CD4-positive, alpha-beta T cell treated with Interleukin-10 for 1 hour (primary cell): ENCODE results near the gene CARD19.
A peak's percentile ranks its signal among the peaks of the same experiment; 100 is the strongest.
"Not testable (repeated sequence)": the region's sequence is repeated elsewhere in the genome, so short reads cannot be mapped to it uniquely, and the experiment has no call there.

Experiments used
- DNase-seq: peaks from one replicate; pipeline ENCODE4 v3.0.0-alpha.2; 2020

CARD19 gene

GRCh38 chr9:93107825-93108161 is 11.8 kb downstream of the CARD19 start:
- DNase-seq, result no peak

GRCh38 chr9:93108291-93109041 is 12.4 kb downstream of the CARD19 start:
- no peak for DNase-seq

- DNase-seq, result no peak
Measured at GRCh38 chr9:93110311-93110855, 14.4 kb downstream of the CARD19 start.

- no peak for DNase-seq
Measured at GRCh38 chr9:93111001-93111370, 15.0 kb downstream of the CARD19 start.

GRCh38 chr9:93111371-93112115 is 15.5 kb downstream of the CARD19 start:
- DNase-seq, result no peak

GRCh38 chr9:93112116-93112863 is 16.3 kb downstream of the CARD19 start:
- no peak for DNase-seq

- DNase-seq, result no peak
Measured at GRCh38 chr9:93112864-93113389, 16.9 kb downstream of the CARD19 start.

- DNase-seq, result no peak
Measured at GRCh38 chr9:93114169-93114983, 18.4 kb downstream of the CARD19 start.

- DNase-seq, result no peak
Measured at GRCh38 chr9:93114984-93115335, 18.9 kb downstream of the CARD19 start.

- DNase-seq, result no peak
Measured at GRCh38 chr9:93115486-93116071, 19.6 kb downstream of the CARD19 start.

GRCh38 chr9:93116072-93116961 is 20.3 kb downstream of the CARD19 start:
- DNase-seq, result no peak

GRCh38 chr9:93117521-93117920 is 21.5 kb downstream of the CARD19 start:
- not testable (repeated sequence) for DNase-seq

GRCh38 chr9:93117924-93118862 is 22.2 kb downstream of the CARD19 start:
- no peak for DNase-seq

GRCh38 chr9:93118863-93119702 is 23.1 kb downstream of the CARD19 start:
- DNase-seq, result no peak

GRCh38 chr9:93119703-93119952 is 23.6 kb downstream of the CARD19 start:
- DNase-seq, result no peak

GRCh38 chr9:93119953-93120845 is 24.2 kb downstream of the CARD19 start:
- DNase-seq, result peak; percentile 61

GRCh38 chr9:93120846-93121315 is 24.9 kb downstream of the CARD19 start:
- DNase-seq, result no peak
